HG03066 (cell line): ENCODE results near the gene NOTCH3.

ENCODE experiments used
- ATAC-seq: cut with Tn5 transposase; IDR thresholded peaks from one replicate; pipeline ENCODE4 v1.9.1; 2021; ENCODE audit warnings: low read depth; ENCODE audit not compliant: unreplicated experiment

The NOTCH3 gene

DNA sequence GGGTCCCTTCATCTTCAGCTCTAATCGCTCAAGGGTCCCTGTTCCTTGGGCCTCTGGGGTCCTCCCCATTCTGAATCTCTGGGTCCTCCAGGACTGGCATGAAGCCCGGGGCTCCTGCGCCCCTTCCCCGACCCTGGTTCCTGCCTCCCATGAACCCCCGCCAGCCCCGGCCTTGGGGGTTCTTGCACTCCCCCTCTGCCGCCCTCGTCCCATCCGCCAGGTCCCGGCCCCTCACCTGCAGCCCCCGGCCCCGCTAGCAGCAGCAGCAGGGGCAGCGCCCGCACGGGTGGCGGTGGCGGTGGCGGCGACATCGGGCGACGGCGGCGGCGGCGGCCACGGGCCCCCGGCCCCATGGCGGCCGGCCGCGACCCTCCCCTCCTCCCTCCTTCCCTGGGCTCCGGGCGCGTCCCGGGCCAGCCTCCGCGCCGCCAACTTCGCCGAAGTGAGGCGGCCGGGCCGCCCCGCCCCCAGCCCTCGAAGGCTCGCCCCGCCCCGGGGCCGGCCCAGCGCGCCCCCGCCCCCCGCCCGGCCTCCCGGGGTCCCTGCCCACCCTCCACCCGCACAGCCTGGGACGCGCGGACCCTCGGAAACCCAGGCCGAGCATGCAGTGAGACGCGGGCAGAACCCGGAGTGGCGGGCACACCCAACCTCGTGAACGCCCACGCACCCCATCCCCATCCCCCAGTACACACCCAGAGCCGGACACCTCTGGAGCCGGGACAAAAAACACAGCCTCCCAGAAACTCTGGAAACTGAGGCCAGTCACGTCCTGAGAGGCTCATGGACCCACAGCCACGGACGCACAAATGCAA, at the start of gene NOTCH3:
TSS of gene NOTCH3 (minus strand) at position 443 of the 812 bp plus-strand sequence. CDS start at position 353, 90 bp downstream.
- no peak for ATAC-seq

DNA sequence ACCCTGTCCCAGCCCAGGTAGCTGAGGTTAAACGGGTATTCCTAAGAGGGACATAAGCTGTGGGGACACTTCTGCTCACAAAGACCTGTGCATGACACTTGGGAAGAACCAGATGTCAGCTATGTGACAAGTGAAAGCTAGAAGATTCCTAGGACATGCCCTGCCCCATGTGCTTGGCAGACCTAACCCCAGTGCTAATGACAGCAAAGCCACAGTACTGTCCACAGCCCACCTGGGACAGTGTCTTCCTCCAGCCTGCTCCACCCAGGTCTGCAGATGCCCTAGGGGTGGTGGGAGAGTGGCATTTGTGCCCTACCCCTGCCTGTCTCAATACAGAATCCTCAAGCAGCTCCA, 49.8 kb upstream of the NOTCH3 start:
- no peak for ATAC-seq

DNA sequence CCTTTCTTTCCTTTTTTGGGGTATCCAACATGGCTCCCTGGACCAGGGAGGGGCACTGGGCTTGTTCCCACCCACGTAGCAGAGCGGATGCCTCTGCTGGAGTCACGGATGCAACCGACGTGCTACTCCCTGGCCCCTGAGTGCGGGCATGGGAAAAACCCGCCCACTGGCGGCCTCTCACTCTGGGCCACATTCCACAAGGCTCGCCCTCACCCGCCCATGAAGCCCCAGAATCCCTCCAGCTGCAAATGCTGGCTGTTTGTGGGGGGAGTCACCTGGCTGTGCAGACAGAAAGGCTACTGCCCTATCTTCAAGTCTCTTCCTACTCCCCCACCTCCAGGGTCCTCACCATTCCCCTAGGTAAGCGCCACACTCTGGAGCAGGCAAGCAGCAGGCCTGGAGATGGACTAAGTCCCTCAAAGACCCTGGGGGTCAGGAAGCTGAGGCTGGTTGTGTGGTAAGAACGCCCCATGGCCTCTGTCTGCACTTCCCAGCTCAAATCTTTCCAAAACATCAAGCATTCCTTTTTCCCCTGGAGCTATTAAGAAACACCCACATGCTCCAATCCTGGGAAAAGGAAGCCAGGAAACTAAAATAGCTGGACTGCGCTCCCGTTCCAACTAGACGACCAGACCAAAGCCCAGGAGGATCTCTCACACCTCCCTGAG, 49.3 kb upstream of the NOTCH3 start:
- ATAC-seq: no peak

DNA sequence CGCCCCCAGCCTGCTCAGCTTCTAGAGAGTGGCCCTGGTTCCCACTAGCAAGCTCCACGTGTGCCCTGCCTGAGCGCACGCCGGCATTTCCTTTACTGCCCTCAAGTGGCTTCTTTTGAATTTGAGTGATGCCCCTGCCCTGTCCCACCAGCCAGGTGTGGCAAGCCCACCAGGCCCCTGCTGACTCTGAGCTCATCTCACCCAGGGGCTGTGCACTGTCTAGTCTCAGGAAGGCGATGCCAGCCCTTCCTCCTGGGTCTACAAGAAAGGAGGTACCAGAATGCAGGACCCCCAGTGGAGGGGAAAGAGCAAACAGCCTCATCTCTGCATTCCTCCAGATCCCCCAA, 48.7 kb upstream of the NOTCH3 start:
- ATAC-seq: no peak

DNA sequence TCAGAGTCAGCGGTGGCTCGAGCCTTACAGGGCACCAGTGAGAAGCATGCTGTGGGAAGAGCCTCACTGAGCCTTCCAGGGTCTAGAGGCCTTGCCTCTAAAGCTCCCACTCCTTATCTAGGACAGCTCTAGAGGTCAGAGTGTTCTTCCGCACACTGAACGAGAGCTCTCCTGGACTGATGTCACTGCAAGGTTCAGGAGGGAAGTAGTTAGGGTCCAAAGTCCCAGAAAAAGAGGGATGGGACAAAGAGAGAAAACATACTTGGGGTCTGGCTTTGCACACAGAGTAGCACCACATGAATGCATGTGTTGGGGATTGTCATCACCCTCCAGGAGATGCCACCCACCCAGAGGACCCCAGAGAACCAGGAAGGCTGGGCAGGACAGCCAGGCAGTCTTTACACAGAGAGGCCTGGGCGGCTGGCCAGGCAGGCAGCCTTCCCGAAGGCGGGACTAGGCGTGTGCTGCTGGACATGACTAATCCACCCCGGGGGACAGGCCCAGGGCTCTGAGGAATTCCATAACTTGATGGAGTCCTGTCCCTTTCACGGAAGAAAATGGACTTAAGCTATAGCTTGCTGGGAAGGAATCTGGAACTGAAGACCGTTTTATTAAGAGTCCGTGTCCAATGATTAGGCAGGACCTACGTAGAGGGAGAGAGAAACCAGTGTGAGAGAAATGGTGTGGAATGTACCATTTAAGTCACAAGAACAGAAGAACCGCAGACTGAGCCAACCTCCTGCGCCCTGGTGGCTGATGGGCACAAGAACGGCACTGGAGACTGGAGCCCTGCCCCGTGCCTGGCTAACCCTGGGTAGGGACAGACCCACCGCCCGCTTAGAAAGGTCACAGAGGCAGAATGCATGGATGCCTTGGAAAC, 48.1 kb upstream of the NOTCH3 start:
- no peak for ATAC-seq

DNA sequence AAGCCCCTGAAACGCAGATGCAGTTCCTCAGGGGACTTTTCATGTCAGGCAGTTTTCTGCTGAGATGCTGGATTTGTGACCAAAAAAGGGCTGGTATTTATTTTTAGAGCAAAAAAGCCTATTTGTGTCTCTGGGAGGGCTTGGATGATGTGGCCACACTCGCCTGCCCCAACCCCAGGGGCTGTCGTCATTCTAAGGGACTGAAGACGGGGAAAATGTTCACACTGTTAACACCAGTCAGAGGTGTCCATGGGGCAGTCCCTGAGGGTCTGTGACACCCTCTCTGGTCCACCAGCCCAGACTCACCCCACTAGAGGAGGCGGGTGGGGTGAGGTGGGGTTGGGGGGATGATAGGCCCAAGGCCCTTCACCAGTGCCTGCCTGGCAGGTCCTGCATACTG, 47.3 kb upstream of the NOTCH3 start:
- ATAC-seq: no peak

DNA sequence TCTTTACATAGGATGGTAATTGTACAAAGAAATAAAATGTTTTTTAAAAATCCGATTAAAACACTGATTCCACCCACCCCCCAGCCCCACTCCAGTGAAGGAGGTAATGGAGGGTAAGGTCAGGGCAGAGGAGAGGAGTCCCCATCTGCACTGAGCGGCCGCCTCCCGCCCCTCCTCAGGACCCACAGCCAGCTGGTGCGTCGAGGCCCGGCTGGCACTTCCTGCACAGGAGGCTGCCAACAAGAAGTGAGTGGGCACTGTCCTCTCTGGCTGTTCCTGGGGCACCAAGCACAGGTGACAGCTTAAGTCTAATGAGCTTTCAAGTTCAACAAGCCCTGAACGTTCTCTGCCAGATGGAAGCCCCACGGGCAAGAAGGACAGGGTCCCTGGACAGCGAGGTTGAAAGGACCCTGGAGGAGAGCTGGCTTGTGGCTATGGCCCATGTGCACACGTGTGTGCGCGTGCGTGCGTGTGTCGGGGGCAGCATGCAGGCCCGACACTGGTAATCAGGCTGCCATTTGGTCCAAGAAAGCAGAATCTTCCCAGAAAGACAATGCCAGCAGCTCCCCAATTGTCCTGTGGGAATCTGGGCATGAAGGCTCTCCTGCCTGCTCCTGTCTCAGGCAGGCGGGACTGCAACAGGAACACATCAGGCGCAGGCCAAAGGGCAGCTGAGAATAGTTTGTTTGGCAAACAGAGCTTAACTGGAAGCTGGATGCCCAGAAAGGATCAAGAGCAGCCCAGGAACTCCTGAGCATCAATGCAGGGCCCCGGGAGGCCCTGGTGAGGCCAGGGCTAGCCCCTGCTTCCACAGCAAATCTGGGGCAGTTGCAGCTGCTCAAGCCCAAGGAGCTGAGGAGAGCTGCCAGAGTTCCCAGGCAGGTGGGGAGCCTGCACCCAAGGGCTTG, 46.6 kb upstream of the NOTCH3 start:
- ATAC-seq: no peak

DNA sequence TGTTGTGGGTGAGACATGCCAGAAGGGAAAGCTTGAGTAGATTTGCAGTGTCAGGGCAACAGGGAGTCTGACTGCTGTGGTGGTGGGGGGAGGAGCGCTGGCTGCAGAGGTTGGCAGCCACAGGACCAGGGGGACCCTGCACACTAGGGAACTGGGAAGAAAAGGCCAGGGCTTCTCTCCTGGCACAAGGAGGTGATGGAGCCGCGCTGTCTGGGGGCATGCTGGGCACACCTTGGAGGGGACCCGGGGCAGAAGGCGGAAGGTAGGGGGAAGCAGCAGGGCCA, 45.3 kb upstream of the NOTCH3 start:
- ATAC-seq: no peak

DNA sequence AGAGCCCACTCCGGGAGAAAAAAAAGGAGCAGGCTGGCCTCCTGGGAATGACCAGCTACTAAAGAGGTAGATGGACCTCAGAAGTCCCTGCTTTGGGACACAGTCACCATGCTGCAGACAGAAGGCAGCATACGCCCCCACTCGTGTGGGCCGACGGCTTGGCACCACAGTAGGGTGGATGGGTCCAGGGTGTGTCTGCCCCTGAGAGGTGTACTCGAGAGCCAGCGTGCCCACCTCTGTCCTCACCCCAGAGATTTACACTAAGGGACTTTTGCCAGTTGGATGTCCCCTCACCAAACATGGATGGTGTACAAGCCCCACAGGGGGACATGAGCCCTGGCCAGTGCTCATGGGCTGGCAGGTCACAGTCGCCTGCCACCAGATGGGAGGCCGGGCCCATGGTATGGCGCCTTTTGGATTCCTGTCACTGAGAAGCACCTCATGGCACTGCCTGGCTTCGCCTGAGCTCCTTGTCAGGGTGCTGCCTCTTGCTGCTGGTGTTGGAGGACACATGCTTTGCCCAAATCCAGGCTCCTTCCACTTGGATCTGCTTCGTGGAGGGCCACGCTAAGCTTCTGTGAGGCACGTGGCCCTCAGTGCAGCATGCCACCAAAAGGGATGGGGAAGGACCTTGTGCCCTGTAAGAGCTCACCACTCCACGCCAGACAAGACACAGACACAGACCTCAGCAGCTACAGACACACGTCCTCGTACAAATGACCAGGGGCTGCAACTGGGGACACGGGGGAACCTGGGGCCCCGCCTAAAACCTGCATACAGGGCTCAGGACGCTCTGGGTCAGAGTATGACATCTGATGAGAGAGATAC, 44.8 kb upstream of the NOTCH3 start:
- no peak for ATAC-seq

DNA sequence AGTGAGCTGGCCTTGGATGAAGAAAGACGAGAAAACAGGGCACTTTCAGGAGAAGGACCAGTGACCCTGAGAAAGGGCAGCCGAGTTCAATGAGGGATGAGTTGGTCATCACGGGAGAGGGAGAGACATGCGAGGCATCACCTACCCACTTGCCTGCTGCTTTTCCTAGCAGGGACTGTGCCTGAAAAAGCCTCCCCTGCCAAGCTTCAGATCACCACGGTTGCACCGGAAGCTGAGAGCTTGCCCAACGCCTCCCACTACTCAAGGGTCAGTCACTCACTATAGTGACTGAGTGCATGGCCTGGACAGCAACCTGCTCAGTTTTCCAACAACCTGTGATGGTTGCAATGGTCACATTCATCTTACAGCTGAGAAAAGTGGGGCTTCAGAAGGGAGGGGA, 44.0 kb upstream of the NOTCH3 start:
- ATAC-seq: no peak

DNA sequence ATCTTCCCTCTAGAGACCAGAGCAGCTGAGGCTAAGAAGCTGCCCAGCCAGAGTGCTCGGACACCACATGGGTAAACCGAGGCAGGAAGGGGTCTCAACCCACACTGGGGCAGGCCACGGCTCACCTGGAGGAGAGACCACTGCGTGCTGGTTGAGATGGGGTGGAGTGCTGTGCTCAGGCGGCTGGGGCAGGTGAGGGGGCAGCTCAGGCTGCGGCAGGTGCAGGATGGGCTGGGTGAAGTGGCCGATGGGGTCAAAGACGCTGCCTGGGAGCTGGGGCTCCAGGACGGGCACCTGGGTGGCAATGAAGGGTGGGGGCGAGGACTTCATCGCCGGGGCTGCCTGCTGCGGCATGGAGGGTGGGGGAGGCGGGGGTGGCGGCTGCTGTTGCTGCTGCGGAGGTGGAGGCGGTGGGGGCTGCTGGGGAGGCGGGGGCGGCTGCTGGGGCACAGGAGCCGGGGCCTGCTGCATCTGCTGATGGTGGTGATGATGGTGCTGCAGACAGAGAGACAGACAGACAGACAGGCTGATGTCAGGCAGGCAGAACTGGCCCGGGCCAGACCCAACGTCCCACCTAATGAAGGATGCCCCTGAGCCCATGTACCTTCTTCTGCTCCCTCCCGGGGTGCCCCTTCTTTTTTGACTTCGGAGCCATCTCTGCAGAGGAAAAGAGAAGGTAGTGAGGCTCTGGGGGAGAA, 43.5 kb upstream of the NOTCH3 start:
- no peak for ATAC-seq

DNA sequence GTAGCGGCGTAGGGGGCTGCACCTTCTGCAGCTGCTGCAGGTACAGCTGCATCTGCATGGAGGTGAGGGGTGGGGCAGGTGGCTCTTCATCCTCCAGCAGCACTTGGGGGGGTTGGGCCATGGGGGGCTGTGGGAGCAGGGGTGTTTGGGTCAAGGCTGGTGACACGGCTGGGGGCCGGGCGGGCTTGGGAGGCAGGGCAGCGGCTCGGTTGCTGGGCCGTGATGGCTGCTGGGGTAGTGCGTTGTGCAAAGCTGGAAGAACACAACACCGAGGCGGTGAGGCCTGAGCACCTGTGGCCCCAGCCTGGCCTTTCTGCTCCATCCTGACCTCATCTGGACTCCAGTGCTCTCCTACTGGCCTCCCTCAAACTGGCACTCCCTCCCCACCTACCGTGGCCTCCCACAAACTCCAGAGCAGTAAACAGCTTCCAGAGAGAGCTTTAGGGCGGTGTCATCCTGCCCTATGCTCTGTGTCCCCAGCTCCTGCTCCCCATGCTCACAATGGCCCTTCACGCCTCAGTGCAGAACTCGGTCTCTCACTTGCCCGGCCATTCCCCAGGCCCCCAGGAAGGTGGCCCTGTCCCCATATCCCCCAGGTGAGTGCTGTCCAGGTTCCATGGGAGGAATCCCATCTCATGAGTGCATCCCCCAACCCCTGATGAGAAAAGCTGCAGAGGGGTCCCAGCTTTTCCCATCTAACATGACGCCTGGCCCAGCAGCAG, 42.6 kb upstream of the NOTCH3 start:
- no peak for ATAC-seq

DNA sequence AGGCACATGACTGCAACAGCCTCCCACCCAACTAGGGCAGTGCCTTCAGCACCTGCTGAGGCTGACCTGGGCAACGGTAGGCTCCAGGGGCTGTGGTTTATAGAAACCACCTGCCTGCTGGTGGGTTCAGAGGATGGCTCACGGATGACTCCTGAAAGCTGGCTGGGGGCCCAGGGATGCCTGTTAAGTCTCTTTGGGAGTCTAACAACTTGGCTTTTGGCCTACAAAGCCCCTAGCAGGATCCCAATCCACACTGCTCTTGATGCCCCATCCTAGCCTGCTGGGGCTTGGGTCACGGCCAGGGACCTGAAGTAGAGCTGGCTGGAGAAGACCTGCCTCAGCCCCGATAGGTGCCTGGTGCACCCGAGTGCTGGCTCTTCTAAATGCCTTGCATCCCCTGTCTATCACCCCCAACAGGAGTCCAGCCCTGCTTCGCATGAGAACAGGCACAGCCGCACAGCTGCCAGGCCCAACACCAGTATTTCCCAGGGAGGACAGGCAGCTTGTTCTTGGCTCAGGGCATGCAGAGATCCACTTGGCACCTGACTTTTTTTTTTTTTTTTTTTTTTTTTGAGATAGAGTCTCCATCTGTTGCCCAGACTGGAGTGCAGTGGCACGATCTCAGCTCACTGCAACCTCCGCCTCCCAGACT, 40.6 kb upstream of the NOTCH3 start:
- ATAC-seq: no peak

DNA sequence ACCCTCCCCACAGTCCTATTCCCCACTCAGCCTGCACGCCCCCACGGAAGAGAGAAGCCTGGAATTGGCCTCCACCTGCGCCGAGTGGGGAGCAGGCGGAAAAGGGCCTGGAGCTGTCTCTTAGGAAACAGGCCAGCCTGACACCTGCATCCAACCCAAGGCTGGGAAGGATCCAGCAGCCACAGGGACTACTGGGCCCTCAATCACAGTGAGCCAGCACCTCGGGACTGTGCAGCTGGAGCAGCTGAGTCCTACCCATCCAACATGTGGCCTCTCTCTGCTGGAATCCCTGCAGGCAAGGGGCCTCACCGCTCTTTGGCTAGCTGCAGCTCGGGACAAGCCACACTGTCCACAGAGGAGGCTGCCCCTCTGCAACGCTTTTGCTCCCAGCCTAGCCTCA, 39.7 kb upstream of the NOTCH3 start:
- ATAC-seq: no peak

DNA sequence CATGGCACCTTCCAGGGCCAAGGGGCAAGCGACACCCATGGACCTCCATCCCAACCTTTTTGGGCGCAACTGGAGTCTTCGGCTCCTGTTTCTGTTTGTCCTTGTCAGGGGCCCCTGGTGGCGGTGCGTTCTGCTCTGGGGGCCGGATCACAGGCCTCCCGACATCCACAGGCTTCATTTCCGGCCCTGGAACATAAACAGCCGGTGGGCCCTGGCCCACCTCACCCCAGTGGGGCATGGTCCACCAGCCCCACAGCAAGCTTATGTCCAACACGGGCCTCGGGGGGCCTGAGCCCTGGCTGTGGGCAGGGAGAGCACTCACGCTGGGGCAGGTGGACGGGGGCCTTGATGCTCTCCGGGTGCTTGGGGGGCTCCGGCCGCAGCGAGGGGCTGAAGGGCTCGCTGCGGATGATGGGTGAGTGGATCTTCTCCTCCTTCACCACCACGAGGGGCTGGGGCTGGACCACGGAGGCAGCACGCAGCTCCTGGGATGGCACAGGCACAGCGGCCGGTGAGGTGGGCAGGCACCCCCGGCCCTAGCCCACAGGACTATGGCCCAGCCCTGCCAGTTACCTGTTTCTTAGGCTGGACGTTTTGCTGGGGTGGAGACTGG, 38.6 kb upstream of the NOTCH3 start:
- ATAC-seq: no peak

DNA sequence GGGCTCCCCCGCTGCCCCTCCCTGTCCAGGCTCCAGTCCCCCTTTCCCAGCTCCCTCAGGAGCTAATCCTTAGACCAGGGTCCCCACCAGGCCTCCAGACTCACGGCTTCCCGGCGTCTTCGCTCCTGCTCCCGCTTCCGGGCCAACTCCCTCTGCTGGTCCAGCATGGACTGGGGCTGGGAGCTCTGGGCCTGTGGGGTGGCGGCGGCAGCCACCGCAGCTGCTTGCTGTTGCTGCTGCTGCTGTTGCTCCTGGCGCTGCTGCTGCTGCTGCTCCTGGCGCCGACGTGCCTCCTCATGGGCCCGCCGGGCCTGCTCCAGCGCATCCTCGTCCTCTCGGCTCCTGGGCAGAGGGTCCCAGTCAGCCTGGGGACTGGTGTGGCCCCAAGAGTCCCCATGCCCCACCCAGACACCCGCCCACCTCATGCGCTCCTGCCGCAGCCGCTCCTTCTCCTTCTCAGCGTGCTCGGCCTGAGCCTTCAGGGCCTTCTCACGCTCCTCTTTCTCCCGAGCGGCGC, 37.9 kb upstream of the NOTCH3 start:
- no peak for ATAC-seq
